MCF 10A (cell line): ENCODE results near the gene PGBD5. TPM values are rescaled to one million over a fixed set of nuclear protein-coding genes. Genes with fewer than 3 reads are reported as not detected.

Experiments
- BruUV-seq: library from RNA; stranded (reverse); fragments of 400-500 nt; replicated peaks from 2 replicates; lab custom pipeline; 2021; lab: Mats Ljungman, UMichigan
- CTCF ChIA-PET: fragments of 300-600 bp; sonication (Branson Sonifier 250); formaldehyde crosslinking; extraction: SDS; loops from one replicate; lab custom pipeline; 2021; ENCODE audit warnings: antibody characterized with exemption, inconsistent platforms; lab: Yijun Ruan, JAX
- POLR2A ChIA-PET: fragments of 300-600, 350-650 bp; sonication (Branson Sonifier 250); formaldehyde crosslinking; extraction: SDS; loops from one replicate; lab custom pipeline; 2020; ENCODE audit warnings: antibody characterized with exemption, inconsistent platforms; lab: Yijun Ruan, JAX
- DNase-seq: peaks from one replicate; pipeline ENCODE4 v3.0.0-alpha.2; 2018; ENCODE audit not compliant: unreplicated experiment
- H3K27ac Mint-ChIP-seq: one replicate; pipeline ENCODE4 v1.8.0; 2022; ENCODE audit warnings: mild to moderate bottlenecking, low read depth, mixed read lengths; ENCODE audit not compliant: unreplicated experiment
- H3K27me3 Mint-ChIP-seq: one replicate; pipeline ENCODE4 v1.8.0; 2022; ENCODE audit warnings: mixed read lengths; ENCODE audit not compliant: insufficient read depth, unreplicated experiment
- H3K36me3 Mint-ChIP-seq: one replicate; pipeline ENCODE4 v1.8.0; 2022; ENCODE audit warnings: mild to moderate bottlenecking, moderate library complexity, mixed read lengths; ENCODE audit not compliant: insufficient read depth, unreplicated experiment
- H3K4me1 Mint-ChIP-seq: one replicate; pipeline ENCODE4 v1.8.0; 2022; ENCODE audit warnings: mixed read lengths; ENCODE audit not compliant: insufficient read depth, unreplicated experiment
- H3K4me3 Mint-ChIP-seq: one replicate; pipeline ENCODE4 v1.8.0; 2022; ENCODE audit warnings: mild to moderate bottlenecking, moderate library complexity, mixed read lengths; ENCODE audit not compliant: unreplicated experiment
- H3K9me3 Mint-ChIP-seq: one replicate; pipeline ENCODE4 v1.8.0; 2022; ENCODE audit warnings: mixed read lengths; ENCODE audit not compliant: unreplicated experiment
- CTCF ChIP-seq: fragments of 200-600 bp; IDR thresholded peaks from one replicate; pipeline ENCODE4 v1.8.0; 2022; ENCODE audit warnings: antibody characterized with exemption, mild to moderate bottlenecking; ENCODE audit not compliant: unreplicated experiment
- intact Hi-C: fragments of 100-400 bp; cut with micrococcal nuclease; formaldehyde crosslinking; loops from 2 replicates; pipeline ENCODE4 v1.14.1; 2022
- total RNA-seq: library from RNA; stranded (reverse); gene quantifications from 2 replicates; pipeline ENCODE4 v1.2.3, GENCODE V29; 2022

PGBD5 gene
- total RNA-seq, 1 experiment from 2014 or later = 1.2 TPM

- H3K4me1 Mint-ChIP-seq = no peaks in the 10 kb centered on the region
- ChIA-PET CTCF (interaction anchor here (0.6 kb wide), 1 partner anchor 61 kb away, joined by 3 read pairs; no protein-coding TSS in a partner anchor), POLR2A (interaction anchor here (1.6 kb wide), 1 partner anchor 12 kb away, joined by 4 read pairs; no protein-coding TSS in a partner anchor)
- no peak overlapping the region for H3K27ac Mint-ChIP-seq
- intact Hi-C loops = no loop called here
- H3K9me3 Mint-ChIP-seq = no peaks in the 10 kb centered on the region
- BruUV-seq = no TSS peak
- no peaks in the 10 kb centered on the region for H3K36me3 Mint-ChIP-seq
- DNase-seq = no peak
- no peak for TF ChIP-seq CTCF
- no peak overlapping the region for H3K4me3 Mint-ChIP-seq
- H3K27me3 Mint-ChIP-seq = no peaks in the 10 kb centered on the region
These were observed 85.5 kb downstream of the PGBD5 start for GRCh38 chr1:230340526-230341161.

GRCh38 chr1:230339033-230339432, 87.1 kb downstream of the PGBD5 start:
- Mint-ChIP-seq H3K36me3 (no peaks in the 10 kb centered on the region), H3K27ac (no peak overlapping the region), H3K4me3 (no peak overlapping the region), H3K9me3 (no peaks in the 10 kb centered on the region), H3K27me3 (no peaks in the 10 kb centered on the region), H3K4me1 (no peaks in the 10 kb centered on the region)
- BruUV-seq = no TSS peak
- no peak for TF ChIP-seq CTCF
- DNase-seq = no peak
- ChIA-PET POLR2A (no interaction called here), CTCF (no interaction called here)
- intact Hi-C loops = no loop called here

GRCh38 chr1:230337266-230337665, 88.9 kb downstream of the PGBD5 start:
- no TSS peak for BruUV-seq
- no peak for TF ChIP-seq CTCF
- no peaks in the 10 kb centered on the region for H3K4me1 Mint-ChIP-seq
- H3K9me3 Mint-ChIP-seq = no peaks in the 10 kb centered on the region
- CTCF ChIA-PET = interaction anchor here (0.5 kb wide), 1 partner anchor 10 kb away, joined by 3 read pairs; no protein-coding TSS in a partner anchor
- DNase-seq = no peak
- POLR2A ChIA-PET = interaction anchor here (0.9 kb wide), 1 partner anchor 22 kb away, joined by 4 read pairs; no protein-coding TSS in a partner anchor
- intact Hi-C loops = no loop called here
- H3K27me3 Mint-ChIP-seq = no peaks in the 10 kb centered on the region
- H3K4me3 Mint-ChIP-seq = no peak overlapping the region
- H3K27ac Mint-ChIP-seq = no peak overlapping the region
- no peaks in the 10 kb centered on the region for H3K36me3 Mint-ChIP-seq

- POLR2A ChIA-PET = no interaction called here
- intact Hi-C loops = no loop called here
- TF ChIP-seq CTCF = no peak
- DNase-seq = no peak
- H3K36me3 Mint-ChIP-seq = no peaks in the 10 kb centered on the region
- H3K4me3 Mint-ChIP-seq = no peak overlapping the region
- no peaks in the 10 kb centered on the region for H3K27me3 Mint-ChIP-seq
- CTCF ChIA-PET = no interaction called here
- H3K4me1 Mint-ChIP-seq = no peaks in the 10 kb centered on the region
- BruUV-seq = no TSS peak
- H3K9me3 Mint-ChIP-seq = no peaks in the 10 kb centered on the region
- H3K27ac Mint-ChIP-seq = no peak overlapping the region
These were observed 90.1 kb downstream of the PGBD5 start for GRCh38 chr1:230335861-230336522.
